Rectal smooth muscle tissue (tissue), 1 donor: Measurements from ENCODE around the gene R3HDM2.

ENCODE experiments used
- H3K27ac ChIP-seq: one replicate; pipeline ENCODE4 v1.7.0; 2013; ENCODE audit warnings: low read depth, low read length, inconsistent platforms
- H3K27me3 ChIP-seq: one replicate; pipeline ENCODE4 v1.7.0; 2013; ENCODE audit warnings: low read length; ENCODE audit not compliant: control insufficient read depth, insufficient read depth
- H3K36me3 ChIP-seq: one replicate; pipeline ENCODE4 v1.7.0; 2013; ENCODE audit warnings: low read length; ENCODE audit not compliant: control insufficient read depth, insufficient read depth
- H3K4me1 ChIP-seq: one replicate; pipeline ENCODE4 v1.7.0; 2013; ENCODE audit warnings: low read length; ENCODE audit not compliant: control insufficient read depth, insufficient read depth
- H3K4me3 ChIP-seq: one replicate; pipeline ENCODE4 v1.7.0; 2013; ENCODE audit warnings: low read length
- H3K9ac ChIP-seq: one replicate; pipeline ENCODE4 v1.7.0; 2013; ENCODE audit warnings: low read length

The R3HDM2 gene

GRCh38 chr12:57239587-57240065, 191.2 kb downstream of the R3HDM2 start:
- Histone ChIP-seq H3K4me3 (peak overlapping the region; percentile 69), H3K4me1 (peaks cover 15% of the 10 kb centered on the region), H3K27me3 (peaks cover 54% of the 10 kb centered on the region), H3K36me3 (no peaks in the 10 kb centered on the region), H3K27ac (no peak overlapping the region), H3K9ac (no peak overlapping the region)

- peaks cover 15% of the 10 kb centered on the region for H3K4me1 ChIP-seq
- H3K9ac ChIP-seq = no peak overlapping the region
- H3K27me3 ChIP-seq = peaks cover 51% of the 10 kb centered on the region
- no peak overlapping the region for H3K27ac ChIP-seq
- peak overlapping the region; percentile 69 for H3K4me3 ChIP-seq
- H3K36me3 ChIP-seq = no peaks in the 10 kb centered on the region
Measured at GRCh38 chr12:57238854-57239554, 191.8 kb downstream of the R3HDM2 start.

DNA sequence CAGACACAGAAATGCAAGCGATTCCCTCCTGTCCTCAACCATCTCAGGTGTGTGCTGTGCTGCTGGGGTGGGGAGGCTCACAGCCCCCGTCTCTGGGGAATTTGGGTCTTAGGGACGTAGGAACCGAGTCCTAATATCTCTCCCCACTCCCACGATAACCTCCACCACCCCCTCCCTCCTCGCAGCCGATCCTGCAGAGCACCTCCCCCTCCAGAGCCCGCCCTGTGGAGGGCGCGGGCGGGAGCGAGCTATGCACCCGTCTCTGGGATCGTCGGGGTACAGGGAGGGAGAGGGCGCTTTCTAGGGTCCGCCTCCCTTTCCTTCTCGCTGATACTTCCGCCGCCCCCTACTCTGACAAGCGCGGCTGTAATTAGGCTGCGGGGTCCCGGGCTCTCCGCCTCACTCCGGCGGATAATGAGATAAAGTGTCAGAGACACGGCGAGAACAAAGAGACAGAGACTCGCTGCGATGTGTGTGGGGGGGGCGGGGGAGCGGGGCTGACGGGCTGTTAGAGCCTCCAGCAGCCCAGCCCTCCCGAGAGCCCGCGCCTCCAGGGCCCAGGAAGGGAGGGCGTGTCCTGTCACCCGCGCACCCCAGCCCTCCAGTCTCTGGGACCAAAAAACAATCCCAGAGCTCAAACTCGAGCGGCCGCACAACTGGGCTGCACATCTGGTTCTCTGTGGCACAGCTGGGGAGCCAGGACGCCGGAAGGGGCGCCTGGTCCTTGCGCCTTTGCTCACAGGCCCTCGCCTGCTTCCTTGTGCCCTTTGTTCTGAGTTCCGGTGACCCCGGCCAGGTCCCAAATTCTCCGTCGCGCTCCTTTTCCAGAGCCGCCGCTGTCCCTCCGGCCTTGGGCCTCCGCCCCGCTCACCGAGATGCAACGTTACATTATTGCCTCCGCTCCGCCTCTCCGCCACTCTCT, 192.7 kb downstream of the R3HDM2 start:
- Histone ChIP-seq H3K36me3 (peaks cover 6% of the 10 kb centered on the region), H3K4me1 (peaks cover 13% of the 10 kb centered on the region), H3K27me3 (peaks cover 51% of the 10 kb centered on the region), H3K27ac (no peak overlapping the region), H3K9ac (no peak overlapping the region), H3K4me3 (peak overlapping the region; percentile 54)

- peaks cover 9% of the 10 kb centered on the region for H3K4me1 ChIP-seq
- peaks cover 47% of the 10 kb centered on the region for H3K27me3 ChIP-seq
- H3K36me3 ChIP-seq = peaks cover 12% of the 10 kb centered on the region
- no peak overlapping the region for H3K4me3 ChIP-seq
- H3K9ac ChIP-seq = no peak overlapping the region
- H3K27ac ChIP-seq = no peak overlapping the region
Measured at GRCh38 chr12:57237596-57237931, 193.3 kb downstream of the R3HDM2 start.

DNA sequence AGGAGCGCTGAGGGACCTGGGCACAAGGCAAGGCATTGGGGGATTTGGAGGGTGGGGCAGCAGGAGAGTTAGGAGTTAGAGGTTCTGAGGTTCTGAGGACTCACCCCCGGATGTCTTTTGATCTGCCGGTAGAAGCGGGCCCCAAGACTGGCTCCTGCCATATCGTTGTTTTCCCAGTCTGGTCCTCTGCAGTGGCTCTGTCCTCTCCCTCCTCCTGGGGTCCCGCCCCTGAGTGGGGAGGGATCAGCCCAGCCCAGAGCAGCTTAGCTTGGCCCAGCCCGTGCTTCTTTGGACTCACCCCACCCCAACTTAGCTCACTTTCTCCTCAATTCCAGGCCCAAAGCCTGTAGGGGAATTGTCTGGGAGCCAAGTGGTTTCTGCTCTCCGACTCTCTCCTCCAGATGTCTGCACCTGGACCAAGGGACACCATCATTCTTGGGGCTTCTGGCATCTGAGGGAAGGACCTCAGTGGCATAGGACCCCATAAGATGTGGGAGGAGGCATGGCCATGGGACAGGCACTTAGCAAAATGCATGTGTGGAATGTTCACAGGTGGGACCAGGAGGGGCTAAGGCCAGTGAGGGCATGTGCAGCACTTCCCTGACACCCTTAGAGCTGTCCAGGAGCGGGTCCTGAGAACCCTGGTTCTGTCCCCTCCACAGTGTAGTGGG, 193.8 kb downstream of the R3HDM2 start:
- Histone ChIP-seq H3K4me1 (peaks cover 9% of the 10 kb centered on the region), H3K4me3 (no peak overlapping the region), H3K27ac (no peak overlapping the region), H3K36me3 (peaks cover 17% of the 10 kb centered on the region), H3K27me3 (peaks cover 42% of the 10 kb centered on the region), H3K9ac (no peak overlapping the region)

DNA sequence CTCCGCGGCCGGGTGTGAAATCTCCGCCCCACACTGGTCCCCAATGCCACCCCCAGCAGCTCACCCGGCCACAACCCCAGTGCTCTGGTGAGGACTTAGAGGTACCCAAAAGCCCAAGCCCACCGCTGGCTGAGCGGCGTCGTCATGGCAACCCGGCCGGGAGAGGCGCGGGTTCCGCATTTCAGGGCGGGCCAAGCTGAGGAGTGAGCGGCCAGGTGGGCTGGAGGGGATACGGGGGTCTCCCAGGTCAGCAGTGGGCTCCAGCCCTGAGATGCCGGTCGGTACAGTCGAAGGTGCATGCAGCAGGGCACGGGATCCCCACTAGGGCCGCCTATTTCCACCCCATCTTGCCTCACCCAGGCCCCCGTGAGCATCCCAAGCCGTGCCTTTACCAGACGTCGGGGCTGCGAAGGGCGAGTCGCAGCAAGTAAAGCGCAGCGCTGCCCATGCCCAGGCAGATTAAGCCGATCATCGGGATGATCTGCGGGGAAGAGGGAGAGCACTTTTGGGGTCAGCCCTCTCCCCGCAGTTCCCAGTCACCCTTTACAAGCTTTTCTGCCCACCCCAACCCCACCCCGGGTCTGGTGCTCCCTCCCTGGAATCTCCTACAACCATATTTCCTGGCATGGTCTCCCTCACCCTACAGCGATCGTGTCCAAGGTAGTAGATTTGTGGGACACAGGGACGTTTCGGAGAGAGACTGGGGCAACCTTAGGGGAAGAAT, 194.5 kb downstream of the R3HDM2 start:
- peaks cover 36% of the 10 kb centered on the region for H3K27me3 ChIP-seq
- no peak overlapping the region for H3K4me3 ChIP-seq
- H3K4me1 ChIP-seq = peaks cover 9% of the 10 kb centered on the region
- H3K27ac ChIP-seq = no peak overlapping the region
- H3K36me3 ChIP-seq = peaks cover 24% of the 10 kb centered on the region
- no peak overlapping the region for H3K9ac ChIP-seq

GRCh38 chr12:57235728-57236131, 195.1 kb downstream of the R3HDM2 start:
- Histone ChIP-seq H3K27ac (no peak overlapping the region), H3K4me3 (no peak overlapping the region), H3K36me3 (peaks cover 25% of the 10 kb centered on the region), H3K27me3 (peaks cover 29% of the 10 kb centered on the region), H3K9ac (no peak overlapping the region), H3K4me1 (peaks cover 7% of the 10 kb centered on the region)

DNA sequence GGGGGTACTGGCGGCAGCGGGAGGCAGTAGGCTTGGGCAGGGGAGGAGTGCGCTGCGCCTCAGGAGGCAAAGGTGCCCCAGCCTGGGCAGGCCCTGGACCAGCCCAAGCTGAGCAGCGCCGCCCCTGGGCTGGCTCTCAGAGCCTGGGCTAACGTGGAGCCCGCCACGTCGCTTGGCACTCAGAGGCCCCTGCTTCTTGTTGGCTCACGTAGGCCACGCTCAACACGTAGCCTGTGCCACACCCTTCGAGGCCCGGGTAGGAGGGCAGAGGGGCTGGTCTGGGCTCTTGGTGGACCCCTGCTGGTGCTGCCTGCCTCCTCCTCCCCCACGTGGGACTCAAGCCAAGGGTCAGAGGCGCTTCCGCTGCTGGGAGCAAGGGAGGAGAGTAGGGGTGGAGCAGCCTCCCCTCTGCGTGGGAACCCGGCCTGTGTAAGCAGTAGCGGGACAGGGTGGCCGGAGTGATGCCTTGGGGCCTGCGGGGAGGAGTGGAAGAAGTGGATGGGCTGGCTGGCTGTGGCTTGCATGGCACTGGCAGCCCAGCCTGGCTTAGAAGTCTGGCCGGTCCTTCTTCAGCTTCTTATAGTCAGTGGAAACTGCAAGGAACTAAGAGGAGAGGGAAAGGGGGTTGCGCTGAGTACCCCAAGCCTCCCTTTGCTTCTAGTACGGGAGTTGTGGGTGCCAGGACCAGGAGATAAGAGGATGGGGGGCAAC, 195.7 kb downstream of the R3HDM2 start:
- H3K36me3 ChIP-seq = peaks cover 25% of the 10 kb centered on the region
- peaks cover 24% of the 10 kb centered on the region for H3K27me3 ChIP-seq
- H3K4me3 ChIP-seq = no peak overlapping the region
- no peak overlapping the region for H3K27ac ChIP-seq
- no peak overlapping the region for H3K9ac ChIP-seq
- peaks cover 4% of the 10 kb centered on the region for H3K4me1 ChIP-seq

DNA sequence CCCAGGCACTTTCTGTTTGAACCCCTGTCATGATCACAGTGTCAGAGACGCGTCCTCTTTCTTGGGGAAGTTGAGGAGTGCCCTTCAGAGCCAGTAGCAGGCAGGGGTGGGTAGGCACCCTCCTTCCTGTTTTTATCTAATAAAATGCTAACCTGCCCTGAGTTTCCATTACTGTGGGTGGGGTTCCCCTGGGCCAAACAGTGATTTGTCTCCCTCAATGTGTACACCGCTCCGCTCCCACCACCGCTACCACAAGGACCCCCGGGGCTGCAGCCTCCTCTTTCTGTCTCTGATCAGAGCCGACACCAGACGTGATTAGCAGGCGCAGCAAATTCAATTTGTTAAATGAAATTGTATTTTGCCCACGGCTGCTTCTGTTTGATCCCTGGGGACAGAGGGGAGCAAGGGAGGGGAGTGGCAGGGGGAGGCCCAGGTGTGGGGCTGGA, 196.2 kb downstream of the R3HDM2 start:
- Histone ChIP-seq H3K4me3 (no peak overlapping the region), H3K4me1 (peaks cover 1% of the 10 kb centered on the region), H3K27me3 (peaks cover 23% of the 10 kb centered on the region), H3K27ac (no peak overlapping the region), H3K36me3 (peaks cover 25% of the 10 kb centered on the region), H3K9ac (no peak overlapping the region)

GRCh38 chr12:57234233-57234570, 196.6 kb downstream of the R3HDM2 start:
- Histone ChIP-seq H3K9ac (no peak overlapping the region), H3K4me3 (no peak overlapping the region), H3K27ac (no peak overlapping the region)

GRCh38 chr12:57233357-57234232, 197.2 kb downstream of the R3HDM2 start:
- Histone ChIP-seq H3K27me3 (peaks cover 18% of the 10 kb centered on the region), H3K27ac (no peak overlapping the region), H3K9ac (no peak overlapping the region), H3K4me1 (no peaks in the 10 kb centered on the region), H3K4me3 (no peak overlapping the region), H3K36me3 (peaks cover 25% of the 10 kb centered on the region)

More at GRCh38 chr12:57234233-57234570, 196.6 kb downstream of the R3HDM2 start:
- Histone ChIP-seq H3K4me1 (no peaks in the 10 kb centered on the region), H3K36me3 (peaks cover 25% of the 10 kb centered on the region), H3K27me3 (peaks cover 19% of the 10 kb centered on the region)
